ENCODE results near the gene CHODL.

GRCh38 chr21:18235545-18235944, 9.1 kb upstream of the CHODL start:
- no peak for TF ChIP-seq POLR2A (IDR thresholded peaks at IDR 0.05)
- TF ChIP-seq, protein P1, sequence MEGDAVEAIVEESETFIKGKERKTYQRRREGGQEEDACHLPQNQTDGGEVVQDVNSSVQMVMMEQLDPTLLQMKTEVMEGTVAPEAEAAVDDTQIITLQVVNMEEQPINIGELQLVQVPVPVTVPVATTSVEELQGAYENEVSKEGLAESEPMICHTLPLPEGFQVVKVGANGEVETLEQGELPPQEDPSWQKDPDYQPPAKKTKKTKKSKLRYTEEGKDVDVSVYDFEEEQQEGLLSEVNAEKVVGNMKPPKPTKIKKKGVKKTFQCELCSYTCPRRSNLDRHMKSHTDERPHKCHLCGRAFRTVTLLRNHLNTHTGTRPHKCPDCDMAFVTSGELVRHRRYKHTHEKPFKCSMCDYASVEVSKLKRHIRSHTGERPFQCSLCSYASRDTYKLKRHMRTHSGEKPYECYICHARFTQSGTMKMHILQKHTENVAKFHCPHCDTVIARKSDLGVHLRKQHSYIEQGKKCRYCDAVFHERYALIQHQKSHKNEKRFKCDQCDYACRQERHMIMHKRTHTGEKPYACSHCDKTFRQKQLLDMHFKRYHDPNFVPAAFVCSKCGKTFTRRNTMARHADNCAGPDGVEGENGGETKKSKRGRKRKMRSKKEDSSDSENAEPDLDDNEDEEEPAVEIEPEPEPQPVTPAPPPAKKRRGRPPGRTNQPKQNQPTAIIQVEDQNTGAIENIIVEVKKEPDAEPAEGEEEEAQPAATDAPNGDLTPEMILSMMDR (IDR thresholded peaks at IDR 0.05) = no peak
